Activated CD8-positive, alpha-beta memory T cell treated with anti-CD3 and anti-CD28 coated beads for 1 hour (primary cell): Measurements from ENCODE around the gene CTIF.
"Not testable (repeated sequence)": the region's sequence is repeated elsewhere in the genome, so short reads cannot be mapped to it uniquely, and the experiment has no call there.

Experiments
- DNase-seq, 2 donors: peaks; one replicate each; pipeline ENCODE4 v3.0.0-alpha.2; 2020; ENCODE audit warnings: low read depth in 1 of 2; ENCODE audit errors: extremely low read depth in 1 of 2

The CTIF gene

GRCh38 chr18:48855422-48856377, 316.9 kb downstream of the CTIF start:
- no peak for DNase-seq

GRCh38 chr18:48857023-48857694, 318.3 kb downstream of the CTIF start:
- DNase-seq: no peak

- no peak for DNase-seq
Measured at GRCh38 chr18:48858676-48859075, 319.8 kb downstream of the CTIF start.

GRCh38 chr18:48859311-48860268, 320.8 kb downstream of the CTIF start:
- DNase-seq: no peak

GRCh38 chr18:48860269-48861180, 321.7 kb downstream of the CTIF start:
- no peak for DNase-seq

GRCh38 chr18:48861181-48861708, 322.4 kb downstream of the CTIF start:
- no peak for DNase-seq

GRCh38 chr18:48862132-48862531, 323.3 kb downstream of the CTIF start:
- DNase-seq: no peak

- no peak for DNase-seq
Measured at GRCh38 chr18:48862678-48863270, 323.9 kb downstream of the CTIF start.

GRCh38 chr18:48863432-48864065, 324.7 kb downstream of the CTIF start:
- DNase-seq: no peak

GRCh38 chr18:48864876-48865275, 326.0 kb downstream of the CTIF start:
- no peak for DNase-seq

GRCh38 chr18:48866028-48866733, 327.4 kb downstream of the CTIF start:
- no peak for DNase-seq

- DNase-seq: no peak
Measured at GRCh38 chr18:48866856-48867255, 328.0 kb downstream of the CTIF start.

- DNase-seq: no peak
Measured at GRCh38 chr18:48867978-48868377, 329.1 kb downstream of the CTIF start.

- no peak for DNase-seq
Measured at GRCh38 chr18:48868468-48869466, 329.9 kb downstream of the CTIF start.

GRCh38 chr18:48869591-48869990, 330.8 kb downstream of the CTIF start:
- DNase-seq: no peak

GRCh38 chr18:48870926-48871325, 332.1 kb downstream of the CTIF start:
- not testable (repeated sequence) for DNase-seq
